Chondrocyte (in vitro differentiated cells): ENCODE measurements around the gene RBM4B. TPM values are rescaled to one million over a fixed set of nuclear protein-coding genes. Genes with fewer than 3 reads are reported as not detected.

Source experiments
- DNase-seq: peaks from one replicate; pipeline ENCODE4 v3.0.0; 2021; ENCODE audit warnings: mixed read lengths, low spot score
- H3K27ac Mint-ChIP-seq: one replicate; pipeline ENCODE4 v1.8.0; 2021; ENCODE audit warnings: mild to moderate bottlenecking, moderate library complexity, mixed read lengths; ENCODE audit not compliant: unreplicated experiment
- H3K27me3 Mint-ChIP-seq: 2 replicates; pipeline ENCODE4 v1.8.0; 2021; ENCODE audit warnings: low read depth, mixed read lengths
- H3K36me3 Mint-ChIP-seq: 2 replicates; pipeline ENCODE4 v1.8.0; 2021; ENCODE audit warnings: low read depth, mixed read lengths
- H3K4me1 Mint-ChIP-seq: 2 replicates; pipeline ENCODE4 v1.8.0; 2021; ENCODE audit warnings: low read depth, mild to moderate bottlenecking, mixed read lengths
- H3K4me3 Mint-ChIP-seq: one replicate; pipeline ENCODE4 v1.8.0; 2021; ENCODE audit warnings: mild to moderate bottlenecking, moderate library complexity, mixed read lengths; ENCODE audit not compliant: unreplicated experiment
- H3K9me3 Mint-ChIP-seq: 2 replicates; pipeline ENCODE4 v1.8.0; 2021; ENCODE audit warnings: low read depth, mixed read lengths
- CTCF ChIP-seq: fragments of 200-600 bp; sonication (generic); IDR thresholded peaks from 2 replicates; pipeline ENCODE4 v1.5.0; 2021; ENCODE audit warnings: antibody characterized with exemption, mild to moderate bottlenecking, moderate library complexity
- total RNA-seq: library from RNA; stranded (reverse); gene quantifications from 3 replicates; pipeline ENCODE4 v1.2.1, GENCODE V29; 2021

RBM4B gene
- total RNA-seq, 1 donor from 2014 or later, result 19.6 TPM

DNA sequence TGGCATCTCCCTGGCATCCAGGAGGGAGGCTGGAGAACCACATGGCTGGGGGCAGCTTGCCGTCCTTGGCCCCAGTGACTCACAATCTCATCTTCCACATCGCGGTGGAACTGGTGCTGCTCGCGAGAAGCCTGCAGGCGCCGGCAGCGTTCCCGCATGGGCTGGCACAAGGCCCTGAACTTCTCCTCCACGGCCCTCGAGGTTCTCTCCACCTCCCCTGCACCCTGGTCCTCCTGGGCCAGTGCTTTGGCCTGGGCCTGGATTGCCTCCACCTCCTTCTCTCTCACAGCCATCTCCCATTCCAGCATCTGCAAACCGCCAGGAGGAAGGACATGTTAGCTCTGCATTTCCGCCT lies 16.3 kb upstream of the RBM4B start:
- DNase-seq, result peak; percentile 88
- H3K4me1 Mint-ChIP-seq, result peaks cover 3% of the 10 kb centered on the region
- H3K4me3 Mint-ChIP-seq, result no peak overlapping the region
- no peak for TF ChIP-seq CTCF
- no peaks in the 10 kb centered on the region for H3K9me3 Mint-ChIP-seq
- peaks cover 6% of the 10 kb centered on the region for H3K36me3 Mint-ChIP-seq
- no peaks in the 10 kb centered on the region for H3K27me3 Mint-ChIP-seq
- H3K27ac Mint-ChIP-seq, result no peak overlapping the region

GRCh38 chr11:66693356-66694055 lies 15.8 kb upstream of the RBM4B start:
- Mint-ChIP-seq H3K4me1 (peaks cover 3% of the 10 kb centered on the region), H3K9me3 (no peaks in the 10 kb centered on the region), H3K27me3 (no peaks in the 10 kb centered on the region), H3K4me3 (no peak overlapping the region), H3K36me3 (peaks cover 5% of the 10 kb centered on the region), H3K27ac (no peak overlapping the region)
- DNase-seq, result peak; percentile 66
- no peak for TF ChIP-seq CTCF

GRCh38 chr11:66692871-66693331 lies 15.2 kb upstream of the RBM4B start:
- H3K4me1 Mint-ChIP-seq, result peaks cover 3% of the 10 kb centered on the region
- peaks cover 5% of the 10 kb centered on the region for H3K36me3 Mint-ChIP-seq
- H3K4me3 Mint-ChIP-seq, result no peak overlapping the region
- peak; percentile 77 for DNase-seq
- TF ChIP-seq CTCF, result no peak
- no peaks in the 10 kb centered on the region for H3K27me3 Mint-ChIP-seq
- H3K9me3 Mint-ChIP-seq, result no peaks in the 10 kb centered on the region
- H3K27ac Mint-ChIP-seq, result no peak overlapping the region

DNA sequence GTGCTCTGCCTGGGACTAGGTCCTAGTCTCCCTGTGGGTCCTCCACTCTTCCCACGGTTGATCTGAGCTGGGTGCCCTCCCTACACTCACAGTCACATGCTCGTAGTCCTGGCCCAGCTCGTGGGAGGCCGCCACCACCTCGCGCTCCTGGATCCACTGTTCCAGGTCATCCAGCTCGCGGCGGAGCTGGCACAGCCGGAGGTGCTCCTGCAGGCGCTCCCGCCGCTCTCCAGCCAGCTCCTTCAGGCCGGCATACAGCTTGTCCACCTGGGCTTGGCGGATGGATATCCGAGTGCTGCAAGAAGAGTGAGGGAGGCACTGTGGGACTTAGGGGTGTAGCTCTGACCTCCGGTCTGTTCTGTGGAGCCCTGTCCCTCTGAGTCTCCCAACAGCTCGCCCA lies 14.8 kb upstream of the RBM4B start:
- no peaks in the 10 kb centered on the region for H3K27me3 Mint-ChIP-seq
- no peak for TF ChIP-seq CTCF
- peak; percentile 85 for DNase-seq
- H3K27ac Mint-ChIP-seq, result no peak overlapping the region
- H3K36me3 Mint-ChIP-seq, result peaks cover 2% of the 10 kb centered on the region
- H3K4me3 Mint-ChIP-seq, result no peak overlapping the region
- no peaks in the 10 kb centered on the region for H3K9me3 Mint-ChIP-seq
- peaks cover 3% of the 10 kb centered on the region for H3K4me1 Mint-ChIP-seq

DNA sequence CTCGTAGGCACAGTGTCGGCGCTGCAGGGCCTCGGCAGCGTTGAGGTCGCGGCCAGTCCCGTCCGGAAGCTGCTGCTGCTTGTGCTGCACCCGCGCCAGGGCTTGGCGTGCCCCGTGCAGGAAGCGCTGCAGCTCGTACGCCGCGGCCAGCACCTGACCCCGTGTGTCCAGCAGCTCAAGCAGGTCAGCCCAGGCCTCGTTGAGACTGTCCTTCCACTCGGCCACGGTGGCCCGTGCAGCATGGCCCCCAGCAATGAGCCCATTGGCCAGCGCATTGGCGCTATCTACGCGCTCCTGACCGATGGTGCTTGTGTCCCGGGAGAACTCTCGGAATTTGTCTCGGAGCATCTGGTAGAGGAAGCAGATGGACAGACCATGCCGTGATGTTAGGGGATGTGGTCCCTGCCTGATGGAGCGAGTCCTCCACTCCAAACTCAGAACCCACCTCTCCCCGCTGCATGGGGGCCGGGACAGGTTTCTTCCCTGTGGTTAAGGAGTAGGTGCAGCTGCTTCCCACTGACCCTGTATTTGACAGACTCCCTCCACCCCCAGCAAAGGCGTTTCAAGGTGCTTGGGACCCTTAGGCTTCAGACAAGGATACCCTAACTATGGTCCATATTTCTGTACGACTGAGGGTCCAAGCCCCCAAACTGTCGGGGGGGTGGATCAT lies 13.8 kb upstream of the RBM4B start:
- TF ChIP-seq CTCF, result no peak
- H3K36me3 Mint-ChIP-seq, result peaks cover 4% of the 10 kb centered on the region
- no peaks in the 10 kb centered on the region for H3K9me3 Mint-ChIP-seq
- no peak overlapping the region for H3K4me3 Mint-ChIP-seq
- no peaks in the 10 kb centered on the region for H3K27me3 Mint-ChIP-seq
- H3K4me1 Mint-ChIP-seq, result peaks cover 3% of the 10 kb centered on the region
- no peak overlapping the region for H3K27ac Mint-ChIP-seq
- DNase-seq, result peak; percentile 90
